GM12873 (cell line): ENCODE measurements around the gene TAS2R4.

Source experiments
- CTCF ChIP-seq: IDR thresholded peaks from 2 replicates; pipeline ENCODE4 v1.5.1; 2012; ENCODE audit warnings: low read depth, mild to moderate bottlenecking, moderate library complexity, low read length, control low read depth; ENCODE audit not compliant: insufficient read depth; ENCODE audit errors: missing control alignments

TAS2R4 gene

GRCh38 chr7:141785706-141786552 lies 9.5 kb downstream of the TAS2R4 start:
- TF ChIP-seq CTCF: peak; percentile 73

GRCh38 chr7:141788296-141788695 lies 11.8 kb downstream of the TAS2R4 start:
- TF ChIP-seq CTCF: no peak

- TF ChIP-seq CTCF: no peak
Observed at GRCh38 chr7:141789917-141790316, 13.4 kb downstream of the TAS2R4 start, which contains the start of gene TAS2R5. TAS2R5 (plus strand) TSS chr7:141790217; CDS start chr7:141790362, 145 bp downstream.

GRCh38 chr7:141792526-141792925 lies 16.1 kb downstream of the TAS2R4 start:
- no peak for TF ChIP-seq CTCF

GRCh38 chr7:141820067-141820466 lies 43.6 kb downstream of the TAS2R4 start:
- no peak for TF ChIP-seq CTCF
